Right lung (tissue), 5 donors: ENCODE results near the gene GSTM3. TPM values are rescaled to one million over a fixed set of nuclear protein-coding genes. Genes with fewer than 3 reads are reported as not detected.
"Not testable (repeated sequence)": the region's sequence is repeated elsewhere in the genome, so short reads cannot be mapped to it uniquely, and the experiment has no call there.

Source experiments
- DNase-seq, 2 donors: peaks; one replicate each; pipeline ENCODE4 v3.0.0-alpha.2; 2013
- polyA plus RNA-seq, 5 donors: library from polyadenylated mRNA; unstranded; fragments of 120-200 nt; gene quantifications; one replicate each; pipeline versions ENCODE4 v1.2.1 to v1.2.3, GENCODE V29; 2013; ENCODE audit warnings: inconsistent platforms in 1 of 5, low replicate concordance in 1 of 5; ENCODE audit not compliant: insufficient read length in 5 of 5, insufficient read depth in 1 of 5

Gene GSTM3
- polyA plus RNA-seq, 5 donors: 101 to 145 (median 121) TPM

DNA sequence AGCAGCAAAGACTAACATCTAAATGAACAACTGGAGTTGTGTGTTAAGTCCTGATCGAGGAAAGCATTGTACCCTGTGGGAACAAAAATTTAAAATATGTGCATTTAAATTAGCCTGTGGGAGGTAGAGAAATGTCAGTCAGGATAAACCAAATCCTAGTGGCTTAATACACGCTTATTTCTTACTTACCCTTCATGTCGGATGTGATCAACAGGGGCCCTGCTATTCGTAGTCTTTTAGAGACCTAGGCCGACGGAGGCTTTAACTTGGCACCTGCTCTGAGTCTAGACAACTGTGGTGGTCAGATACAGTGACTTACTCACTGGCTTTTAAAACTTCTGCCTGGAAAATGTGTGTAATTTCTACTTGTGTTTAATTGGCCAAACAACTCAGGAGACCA lies 10.2 kb downstream of the GSTM3 start:
- no peak for DNase-seq

GRCh38 chr1:109728870-109729269 lies 12.0 kb downstream of the GSTM3 start:
- DNase-seq: no peak

DNA sequence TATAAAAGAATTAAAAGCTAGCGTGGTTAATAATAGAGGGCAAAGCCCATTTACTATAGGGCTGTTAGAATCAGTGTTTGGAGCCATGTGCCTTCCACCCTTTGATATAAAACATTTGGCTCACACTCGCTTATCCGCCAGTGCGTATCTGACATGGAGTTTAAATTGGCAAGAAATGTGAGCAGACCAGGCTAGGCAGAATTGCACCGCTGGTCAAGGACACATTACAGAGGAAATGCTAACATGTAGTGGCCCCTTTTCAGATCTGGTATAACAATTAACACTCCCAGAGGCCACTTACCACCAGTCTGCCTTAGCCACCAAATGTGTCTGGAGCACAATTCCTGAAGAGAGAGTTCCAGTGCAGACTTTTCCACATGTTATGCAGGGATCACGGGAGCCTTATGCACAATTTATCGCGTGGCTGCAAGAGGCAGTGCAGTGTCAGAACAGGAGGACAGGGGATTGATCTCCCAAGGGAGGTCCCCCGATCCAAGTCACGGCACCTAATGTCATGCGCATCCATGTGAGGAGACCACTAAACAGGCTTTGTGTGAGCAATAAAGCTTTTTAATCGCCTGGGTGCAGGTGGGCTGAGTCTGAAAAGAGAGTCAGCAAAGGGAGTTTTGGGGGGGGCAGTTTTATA lies 14.0 kb downstream of the GSTM3 start:
- no peak for DNase-seq

GRCh38 chr1:109726007-109726406 lies 14.8 kb downstream of the GSTM3 start:
- DNase-seq: no peak

DNA sequence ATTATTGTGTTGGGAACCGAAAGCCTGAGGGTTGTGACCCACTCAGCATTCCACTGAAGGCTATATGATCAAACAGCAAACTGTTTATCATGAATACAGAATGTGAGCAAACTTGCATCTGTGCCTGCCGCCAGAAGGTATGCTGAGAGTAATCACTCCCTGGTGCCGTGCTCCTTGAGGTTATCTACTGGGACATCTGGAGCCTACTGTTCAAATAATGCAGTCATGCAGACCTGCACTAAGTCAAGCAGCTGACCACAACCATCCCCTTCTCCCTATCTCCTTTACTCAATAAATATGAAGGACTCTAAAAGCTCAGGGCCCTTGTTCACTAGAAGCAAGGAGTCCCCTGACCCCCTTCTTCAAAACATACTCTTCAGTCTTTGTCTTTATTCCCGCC lies 15.3 kb downstream of the GSTM3 start:
- DNase-seq: no peak

DNA sequence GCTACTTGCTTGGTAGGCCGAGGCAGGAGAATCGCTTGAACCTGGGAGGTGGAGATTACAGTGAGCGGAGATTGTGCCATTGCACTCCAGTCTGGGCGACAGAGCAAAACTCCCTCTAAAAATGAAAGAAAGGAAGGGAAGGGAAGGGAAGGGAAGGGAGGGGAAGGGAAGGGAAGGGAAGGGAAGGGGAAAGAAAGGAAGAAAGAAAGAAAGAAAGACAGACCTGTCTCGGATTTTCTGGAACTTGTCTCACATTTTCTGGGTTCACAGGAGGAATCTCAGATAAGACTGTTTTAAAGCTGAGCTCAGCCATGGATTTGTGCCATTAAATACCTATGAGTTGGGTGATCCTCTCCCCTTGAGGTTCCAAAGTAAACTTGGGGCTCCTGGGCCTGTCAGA lies 15.9 kb downstream of the GSTM3 start:
- no peak for DNase-seq

- no peak for DNase-seq
These were observed 17.7 kb downstream of the GSTM3 start for GRCh38 chr1:109722908-109723691.

GRCh38 chr1:109721971-109722370 lies 18.9 kb downstream of the GSTM3 start:
- no peak for DNase-seq

DNA sequence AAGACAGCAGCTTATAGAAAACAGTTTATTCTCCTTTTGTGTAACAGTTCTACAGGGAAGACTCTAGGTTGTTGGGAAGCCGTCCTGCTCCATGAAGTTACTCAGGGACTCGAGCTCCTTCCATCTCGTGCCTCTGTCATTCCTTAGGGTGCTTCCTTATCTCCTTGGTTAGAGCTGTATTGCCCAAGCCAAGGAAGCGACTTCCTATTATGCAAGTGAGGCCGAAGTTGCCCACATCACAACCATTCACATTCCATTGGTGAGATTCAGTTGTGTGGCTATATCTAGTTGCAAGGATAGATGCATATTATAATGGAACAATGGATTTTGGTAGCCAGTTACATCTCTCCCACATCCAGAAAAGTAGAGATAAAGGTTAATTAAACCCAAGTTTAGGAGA lies 19.8 kb downstream of the GSTM3 start:
- no peak for DNase-seq

DNA sequence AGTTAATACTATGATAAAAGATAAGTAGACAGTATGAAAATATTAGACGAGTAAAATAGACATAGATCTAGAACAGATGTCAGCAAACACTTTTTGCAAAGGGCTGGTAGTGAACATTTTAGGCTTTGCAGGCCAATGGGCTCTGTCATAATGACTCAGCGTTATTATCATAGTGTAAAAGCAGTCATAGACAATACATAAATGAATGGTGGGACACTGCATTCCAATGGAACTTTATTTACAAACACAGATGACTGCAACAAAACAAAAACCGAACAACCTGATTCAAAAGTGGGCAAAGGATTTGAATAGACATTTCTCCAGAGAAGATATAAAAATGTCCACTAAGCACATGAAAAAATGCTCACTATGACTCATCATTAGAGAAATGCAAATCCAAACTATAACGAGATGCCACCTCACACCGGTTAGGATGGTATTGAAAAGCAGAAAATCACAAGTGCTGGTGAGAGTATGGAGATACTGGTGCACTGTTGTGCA lies 21.5 kb downstream of the GSTM3 start:
- DNase-seq: no peak

GRCh38 chr1:109718495-109718894 lies 22.3 kb downstream of the GSTM3 start:
- DNase-seq: no peak

GRCh38 chr1:109717729-109718128 lies 23.1 kb downstream of the GSTM3 start:
- no peak for DNase-seq

DNA sequence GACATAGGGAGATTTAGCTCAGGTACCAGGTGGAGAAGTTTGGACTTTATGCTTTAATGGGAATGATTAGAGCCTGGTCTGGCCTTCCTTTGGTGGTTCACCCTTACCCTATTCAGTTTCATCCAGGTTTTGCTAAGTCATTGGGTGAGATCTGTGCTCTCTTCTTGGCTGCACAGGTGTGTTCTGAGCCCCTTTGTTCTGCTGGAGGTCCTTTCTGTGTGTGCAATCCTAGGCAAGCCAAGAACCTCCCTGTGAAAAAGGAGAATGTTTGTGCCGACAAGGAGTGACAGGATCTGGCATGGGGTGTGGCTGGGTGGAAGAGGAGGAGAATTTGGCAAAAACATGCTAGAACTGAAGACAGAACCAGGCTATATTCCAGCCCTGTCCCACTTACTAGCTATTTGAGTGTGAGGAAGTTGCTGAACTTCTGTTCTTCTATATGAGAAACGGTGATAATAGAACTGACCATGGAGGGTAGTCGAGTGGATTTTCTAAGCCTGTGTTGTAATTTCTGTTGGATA lies 24.2 kb downstream of the GSTM3 start:
- no peak for DNase-seq

GRCh38 chr1:109716121-109716520 lies 24.7 kb downstream of the GSTM3 start:
- DNase-seq: peak in 1 of 2 donors; percentile 25

GRCh38 chr1:109714661-109715372 lies 26.0 kb downstream of the GSTM3 start:
- DNase-seq: no peak

- DNase-seq: no peak
These were observed 27.2 kb downstream of the GSTM3 start for GRCh38 chr1:109713636-109714035.

GRCh38 chr1:109712321-109712864 lies 28.4 kb downstream of the GSTM3 start:
- no peak for DNase-seq

DNA sequence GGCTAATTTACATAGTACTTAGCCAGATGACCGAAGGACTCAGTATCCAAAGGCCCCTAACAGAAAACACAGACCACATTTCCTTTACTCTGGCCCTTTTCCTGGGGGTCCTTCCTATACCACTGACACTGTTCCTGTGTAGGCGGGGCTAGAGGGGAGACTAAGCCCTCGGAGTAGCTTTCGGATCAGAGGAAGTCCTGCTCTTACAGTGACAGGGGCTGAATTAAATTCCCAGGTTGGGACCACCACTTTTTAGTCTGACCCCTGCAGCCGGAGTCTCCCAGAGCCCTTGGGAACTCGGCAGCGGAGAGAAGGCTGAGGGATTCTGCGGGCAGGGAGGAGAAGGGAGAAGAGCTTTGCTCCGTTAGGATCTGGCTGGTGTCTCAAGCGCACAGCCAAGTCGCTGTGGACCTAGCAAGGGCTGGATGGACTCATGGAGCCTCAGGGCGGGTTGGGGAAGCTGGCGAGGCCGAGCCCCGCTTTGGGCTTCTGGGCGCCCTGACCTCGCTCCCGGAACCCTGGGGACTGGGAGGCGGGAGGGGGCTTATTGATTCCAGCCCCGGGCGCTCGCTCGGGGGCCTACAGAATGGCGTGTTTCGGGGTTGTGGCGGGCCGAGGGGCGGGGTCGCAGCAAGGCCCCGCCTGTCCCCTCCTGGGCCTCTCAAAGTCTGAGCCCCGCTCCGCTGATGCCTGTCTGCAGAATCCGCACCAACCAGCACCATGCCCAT lies 29.1 kb downstream of the GSTM3 start, which contains the start of gene GSTM5:
Gene GSTM5, plus strand, starts transcription at position 659 of the 728 bp plus-strand sequence. Its CDS starts 62 bp downstream, at position 721.
- peak; percentile 47 to 56 for DNase-seq

DNA sequence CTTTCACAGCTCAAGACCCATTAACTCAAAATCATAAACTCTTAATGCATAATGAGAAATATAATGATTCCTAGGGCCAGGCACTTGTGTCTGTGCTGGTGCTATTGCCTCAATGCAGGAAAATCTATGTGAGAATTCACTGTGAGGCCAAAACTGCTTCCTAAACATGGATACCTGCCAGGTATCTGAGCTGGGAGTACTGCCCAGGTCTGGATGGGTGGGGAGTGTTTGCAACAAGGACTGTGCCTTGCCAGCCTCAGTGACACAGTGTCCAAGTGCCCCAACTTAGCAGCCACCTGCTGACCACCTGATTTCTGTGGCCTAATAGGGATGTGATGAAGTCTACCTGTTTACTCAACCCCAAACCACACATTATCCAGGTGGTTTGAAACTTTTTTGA lies 31.0 kb downstream of the GSTM3 start:
- not testable (repeated sequence) for DNase-seq

DNA sequence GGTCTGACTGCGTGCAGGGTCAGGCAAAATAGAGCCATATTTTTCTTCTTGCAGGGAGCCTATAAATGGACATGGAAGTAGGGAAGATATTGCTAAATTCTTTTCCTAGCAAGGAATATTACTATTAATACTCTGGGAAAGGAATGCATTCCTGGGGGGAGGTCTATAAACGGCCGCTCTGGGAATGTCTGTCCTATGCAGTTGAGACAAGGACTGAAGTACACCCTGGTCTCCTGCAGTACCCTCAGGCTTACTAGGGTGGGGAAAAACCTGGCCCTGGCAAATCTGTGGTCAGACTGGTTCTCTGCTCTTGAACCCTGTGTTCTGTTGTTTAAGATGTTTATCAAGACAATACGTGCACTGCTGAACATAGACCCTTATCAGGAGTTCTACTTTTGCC lies 31.9 kb downstream of the GSTM3 start:
- DNase-seq: not testable (repeated sequence)

DNA sequence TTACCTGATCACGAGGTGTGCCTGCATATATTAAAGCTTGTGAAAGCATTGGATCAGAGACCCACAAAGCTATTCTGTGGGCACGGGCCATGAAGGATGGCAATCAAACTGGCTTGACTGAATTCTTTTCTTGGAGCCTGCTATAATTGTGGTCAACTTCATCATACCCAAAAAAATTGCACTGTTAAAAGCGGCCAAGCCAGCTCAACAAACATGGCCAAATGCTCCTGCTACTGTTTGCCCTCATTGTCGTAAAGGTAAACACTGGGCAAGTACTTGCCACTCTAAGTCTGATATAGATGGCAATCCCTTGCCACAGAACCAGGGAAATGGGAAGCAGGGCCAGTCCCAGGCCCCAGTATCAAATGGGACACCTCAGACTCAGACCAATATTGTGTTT lies 35.4 kb downstream of the GSTM3 start:
- DNase-seq: no peak
